DMS53 (cell line): ENCODE results near the gene PITPNM3.
"Not testable (repeated sequence)": the region's sequence is repeated elsewhere in the genome, so short reads cannot be mapped to it uniquely, and the experiment has no call there.

ENCODE experiments used
- DNase-seq: peaks from one replicate; lab custom pipeline; 2025; lab: John Stamatoyannopoulos, UW

Gene PITPNM3

DNA sequence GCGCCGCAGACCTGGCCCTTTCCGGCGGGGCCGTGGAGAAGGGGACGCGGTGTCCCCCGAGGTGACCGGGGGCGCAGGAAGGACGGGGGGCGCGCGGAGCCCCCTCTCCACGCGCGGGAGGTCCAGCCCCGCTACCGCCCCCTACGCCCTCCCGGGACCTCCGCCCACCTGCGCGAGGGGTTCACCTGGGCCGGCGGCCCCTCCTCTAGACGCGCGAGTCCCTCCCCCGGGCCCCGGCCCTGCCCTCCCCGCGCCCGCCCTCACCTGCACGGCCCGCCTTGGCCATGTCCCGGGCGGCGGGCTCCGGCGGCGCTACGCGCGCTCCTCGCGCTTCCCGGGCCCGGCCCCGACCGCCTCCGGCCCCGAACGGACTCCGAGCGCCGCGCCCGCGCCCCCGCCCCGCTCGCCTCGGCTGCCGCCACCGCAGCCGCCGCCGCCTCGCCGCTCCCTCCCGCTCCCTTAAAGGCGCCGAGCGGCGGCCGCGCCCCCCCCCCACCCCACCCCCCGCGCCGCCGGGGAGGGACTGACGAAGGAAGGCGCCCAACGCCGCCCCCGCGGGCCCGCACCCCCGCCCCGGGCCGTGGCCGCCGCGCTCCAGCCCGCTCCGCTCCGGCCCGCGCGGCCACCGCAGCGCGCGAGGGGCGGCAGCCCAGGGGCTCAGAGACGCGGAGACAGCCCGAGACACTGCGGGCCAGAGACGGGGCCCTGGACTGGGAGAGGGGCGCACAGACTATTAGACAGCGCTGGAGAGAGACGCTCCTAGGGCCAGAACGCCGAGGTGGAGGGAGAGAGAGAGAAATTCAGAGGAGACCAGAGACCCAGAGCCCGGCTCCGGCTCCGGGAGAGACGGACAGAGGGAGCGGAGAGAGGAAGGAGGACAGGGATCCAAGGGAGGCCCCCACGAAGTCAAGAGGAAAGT, at the start of gene PITPNM3:
Gene PITPNM3, minus strand, starts transcription at position 435 of the 919 bp plus-strand sequence. Its CDS starts 149 bp downstream, at position 286.
- peak; percentile 65 for DNase-seq

DNA sequence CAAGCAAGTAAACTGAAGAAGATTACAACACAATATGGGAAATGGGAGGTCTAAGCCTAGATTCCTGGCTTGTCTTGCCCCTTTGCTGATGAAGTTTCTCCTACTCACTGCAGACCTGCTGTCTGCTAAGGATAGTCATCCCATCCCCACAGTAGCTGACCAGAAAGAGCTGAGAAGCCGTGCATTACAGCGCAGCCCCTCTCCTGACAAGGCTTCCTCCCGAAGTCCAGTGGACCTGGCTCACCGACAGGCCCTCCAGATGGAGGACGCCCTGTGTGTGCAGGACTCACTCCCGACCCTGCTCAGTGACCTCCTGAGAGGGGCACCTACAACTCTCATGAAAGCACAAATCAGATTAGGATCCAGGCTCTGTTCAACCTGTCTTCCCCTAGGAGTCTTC, 48.8 kb upstream of the PITPNM3 start:
- DNase-seq: no peak

DNA sequence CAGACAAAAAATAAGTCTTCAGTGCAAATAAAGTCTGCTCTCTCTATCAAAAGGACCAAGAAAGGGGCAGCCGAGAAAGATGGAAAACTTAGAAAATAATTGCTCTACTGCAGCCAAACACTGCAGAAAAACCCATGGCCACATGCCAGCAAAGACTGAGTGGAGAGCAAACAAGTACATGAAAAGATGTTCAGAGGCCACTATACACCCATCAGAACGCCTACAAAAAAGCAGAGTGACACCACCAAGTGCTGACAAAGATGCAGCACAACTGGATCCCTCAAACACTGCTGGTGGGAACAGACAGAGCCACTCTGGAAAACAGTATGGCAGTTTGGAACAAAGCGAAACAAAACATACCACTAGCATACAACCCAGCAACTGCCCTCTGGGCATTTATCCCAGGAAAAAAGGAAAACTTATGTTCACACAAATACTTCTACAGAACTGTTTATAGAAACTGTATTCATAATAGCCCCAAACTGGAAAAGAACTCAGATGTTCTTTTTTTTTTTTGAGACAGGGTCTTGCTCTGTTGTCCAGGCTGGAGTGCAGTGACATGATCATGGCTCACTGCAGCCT, 47.5 kb upstream of the PITPNM3 start:
- peak; percentile 22 for DNase-seq

DNA sequence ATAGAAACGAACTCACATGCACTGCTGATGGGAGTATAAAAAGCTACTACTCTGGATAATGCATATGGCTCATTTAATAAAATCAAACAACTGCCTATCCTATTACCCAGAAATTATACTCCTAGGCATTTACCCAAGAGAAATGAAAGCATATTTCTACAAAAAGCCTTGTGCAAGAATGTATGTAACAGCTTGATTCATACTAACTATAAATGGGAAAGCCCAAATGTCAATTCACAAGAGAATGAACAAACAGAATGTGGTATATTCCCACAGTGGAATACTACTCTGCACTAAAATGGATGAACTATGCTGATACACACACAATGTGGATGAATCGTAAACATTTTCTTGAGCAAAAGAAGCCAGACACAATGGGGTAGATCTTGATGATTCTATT, 45.8 kb upstream of the PITPNM3 start:
- no peak for DNase-seq

DNA sequence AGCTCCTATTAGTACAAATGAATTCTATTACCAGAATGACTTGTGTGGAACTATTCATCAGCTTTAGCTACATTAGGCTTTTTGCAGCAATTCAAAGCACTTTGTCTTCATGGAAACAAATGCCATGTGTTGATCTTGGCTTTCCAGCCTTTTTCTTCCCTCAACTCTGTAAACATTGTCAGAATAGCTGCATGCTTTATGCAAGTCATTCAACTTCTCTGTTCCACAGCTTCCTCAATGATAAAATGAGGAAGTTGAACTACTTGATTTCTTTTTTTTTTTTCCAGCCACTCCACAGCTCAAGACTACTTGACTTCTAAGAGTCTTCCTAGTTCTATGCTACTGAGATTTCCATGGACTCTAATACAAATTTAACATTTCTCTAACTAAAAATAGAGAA, 43.0 kb upstream of the PITPNM3 start:
- DNase-seq: peak; percentile 55

DNA sequence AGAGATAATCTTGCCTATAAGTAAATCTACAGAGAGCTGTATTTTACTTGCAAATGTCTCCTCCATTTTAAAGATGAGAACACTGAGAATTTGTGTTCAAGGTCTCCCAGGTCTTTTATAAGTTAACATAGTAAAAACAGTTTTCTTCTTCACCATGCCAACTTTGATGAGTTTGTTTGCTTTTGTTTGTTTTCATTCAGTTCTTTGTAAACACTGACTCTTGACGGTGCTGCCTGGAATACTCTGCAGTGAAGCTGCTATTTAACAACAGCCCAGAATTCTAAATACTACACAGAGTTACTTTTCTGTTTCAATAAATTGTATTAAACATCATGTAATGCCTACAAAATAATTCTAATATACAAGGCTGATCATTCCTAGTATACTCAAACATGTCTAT, 41.4 kb upstream of the PITPNM3 start:
- DNase-seq: peak; percentile 44

DNA sequence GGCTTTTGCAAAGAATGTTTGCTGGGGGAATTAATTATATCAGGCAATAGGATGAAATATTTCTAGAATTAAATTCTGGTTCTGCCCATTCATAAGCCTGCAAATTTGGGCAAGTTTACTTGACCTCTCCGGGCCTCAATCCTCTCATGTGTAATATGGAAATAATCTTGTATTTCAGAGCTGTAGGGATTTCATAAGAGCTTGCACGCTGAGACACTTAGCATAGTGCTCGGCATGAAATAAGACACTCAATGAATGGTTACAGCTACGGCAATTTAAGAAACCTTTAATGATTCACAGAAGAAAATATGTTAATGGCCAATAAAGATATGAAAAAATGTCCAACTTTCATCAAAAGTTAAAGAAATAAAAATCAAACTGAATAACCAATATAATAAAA, 40.6 kb upstream of the PITPNM3 start:
- no peak for DNase-seq

DNA sequence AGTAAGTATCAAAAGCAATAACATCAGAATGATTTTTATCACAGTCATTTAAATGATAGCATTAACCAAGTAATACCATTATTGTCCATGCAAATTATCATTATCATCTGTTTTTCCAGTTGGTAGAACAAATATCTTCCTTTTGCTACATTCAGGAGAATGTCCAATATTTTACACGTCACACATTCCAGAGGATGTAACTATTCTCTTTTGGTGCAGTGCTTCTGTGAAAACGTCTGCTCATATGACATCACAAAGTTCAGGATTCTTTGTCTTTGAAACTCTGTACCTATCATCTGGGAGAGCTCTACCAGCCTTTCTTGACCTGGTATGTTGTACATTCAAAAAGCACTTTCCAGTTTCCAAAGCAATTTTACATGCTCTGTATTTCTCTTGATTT, 40.2 kb upstream of the PITPNM3 start:
- DNase-seq: no peak

DNA sequence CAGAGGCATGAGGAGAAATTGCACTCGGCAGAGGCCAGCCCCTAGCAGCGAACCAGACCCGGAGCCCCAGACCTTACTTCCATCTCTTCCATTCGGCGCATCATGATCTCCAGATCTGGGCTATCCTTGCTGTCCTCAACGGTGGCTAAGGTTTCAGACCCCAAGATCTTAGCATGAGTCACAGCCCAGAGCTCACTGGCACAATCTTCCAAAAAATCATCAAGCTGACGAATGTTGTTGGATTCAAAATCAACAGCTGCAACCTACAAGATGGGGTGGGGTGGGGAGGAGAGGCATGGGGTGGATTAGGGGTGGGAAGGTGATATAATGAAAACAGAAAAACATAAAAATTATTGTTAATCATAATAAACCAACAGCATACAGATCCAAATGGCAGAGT, 39.7 kb upstream of the PITPNM3 start:
- DNase-seq: no peak

DNA sequence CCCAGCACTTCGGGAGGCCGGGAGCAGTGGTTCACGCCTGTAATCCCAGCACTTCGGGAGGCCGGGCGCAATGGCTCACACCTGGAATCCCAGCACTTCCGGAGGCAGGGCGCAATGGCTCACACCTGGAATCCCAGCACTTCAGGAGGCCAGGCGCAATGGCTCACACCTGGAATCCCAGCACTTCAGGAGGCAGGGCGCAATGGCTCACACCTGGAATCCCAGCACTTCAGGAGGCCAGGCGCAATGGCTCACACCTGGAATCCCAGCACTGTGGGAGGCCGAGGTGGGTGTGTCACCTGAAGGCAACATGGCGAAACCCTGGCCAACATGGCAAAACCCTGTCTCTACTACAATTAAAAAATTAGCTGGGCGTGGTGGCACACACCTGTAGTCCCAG, 37.0 kb upstream of the PITPNM3 start:
- not testable (repeated sequence) for DNase-seq

DNA sequence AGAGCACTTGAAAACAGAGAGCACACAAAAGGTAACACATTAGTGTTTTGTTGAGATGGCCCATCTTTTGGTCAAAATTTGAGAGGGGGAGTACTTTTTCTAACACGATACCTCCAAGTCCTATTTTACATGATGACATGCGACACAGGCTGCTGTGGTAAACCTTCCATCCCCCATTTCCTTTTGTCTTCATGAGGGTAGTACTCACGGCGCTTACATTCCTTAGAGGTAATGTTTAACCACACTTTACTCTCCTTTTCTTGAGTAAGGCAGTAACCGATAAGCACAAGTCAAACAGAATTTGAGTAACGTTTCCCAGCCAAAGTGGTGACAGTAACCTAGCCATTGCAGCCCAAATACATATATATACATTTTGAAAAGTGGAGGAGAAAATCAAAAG, 35.8 kb upstream of the PITPNM3 start:
- DNase-seq: peak; percentile 74

DNA sequence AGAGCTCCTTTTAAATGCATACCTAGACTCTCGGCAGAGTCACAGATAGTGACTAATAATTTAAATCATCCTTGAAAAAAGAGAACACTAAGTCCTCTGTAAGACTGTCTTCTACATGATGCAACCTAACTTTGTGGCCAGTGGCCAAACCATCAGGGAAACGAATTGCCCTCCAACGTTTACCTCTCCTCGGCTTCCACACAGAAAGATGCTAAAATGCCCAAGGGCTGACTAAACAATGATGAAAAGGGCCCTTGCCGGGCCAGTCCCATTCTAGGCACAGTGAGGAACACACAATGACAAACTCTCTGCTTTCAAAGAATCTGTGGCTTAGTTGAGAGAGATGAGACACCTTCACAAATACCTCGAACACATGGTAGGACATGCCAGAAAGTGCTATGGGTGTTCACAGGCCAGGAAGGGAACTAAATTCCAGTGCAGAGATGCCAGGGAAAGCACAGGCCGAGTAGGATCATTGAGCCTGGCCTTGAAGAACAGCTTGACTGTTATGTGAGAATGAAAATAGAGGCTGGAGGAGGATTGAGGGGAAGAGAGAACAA, 35.3 kb upstream of the PITPNM3 start:
- DNase-seq: no peak

DNA sequence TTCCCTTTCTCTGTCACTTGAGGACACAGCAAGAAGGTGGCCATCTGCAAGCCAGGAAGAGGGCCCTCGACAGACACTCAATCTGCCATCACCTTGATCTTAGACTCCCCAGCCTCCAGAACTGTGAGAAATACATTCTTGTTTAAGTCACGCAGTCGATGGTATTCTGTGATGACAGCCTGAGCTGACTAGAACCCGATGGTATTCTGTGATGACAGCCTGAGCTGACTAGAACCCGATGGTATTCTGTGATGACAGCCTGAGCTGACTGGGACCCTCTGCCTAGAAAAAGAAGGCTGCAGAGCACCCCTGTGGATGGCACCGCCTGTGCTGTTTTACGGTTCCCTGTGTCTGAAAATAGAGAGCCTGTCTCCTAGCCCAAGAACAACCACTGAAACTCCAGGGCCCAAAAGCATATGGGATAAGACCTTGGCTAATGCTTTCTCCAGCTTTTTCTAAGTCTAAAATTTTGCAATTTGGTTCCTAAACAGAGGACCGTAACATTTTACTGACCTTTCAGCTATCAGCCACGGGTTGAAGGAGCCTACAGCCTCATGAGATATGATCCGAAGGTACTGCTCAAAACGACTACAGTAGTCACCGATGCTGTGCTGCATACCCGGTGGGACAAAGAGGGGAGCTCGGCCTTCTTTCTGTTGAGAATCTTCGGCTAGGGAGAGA, 33.1 kb upstream of the PITPNM3 start:
- DNase-seq: no peak

DNA sequence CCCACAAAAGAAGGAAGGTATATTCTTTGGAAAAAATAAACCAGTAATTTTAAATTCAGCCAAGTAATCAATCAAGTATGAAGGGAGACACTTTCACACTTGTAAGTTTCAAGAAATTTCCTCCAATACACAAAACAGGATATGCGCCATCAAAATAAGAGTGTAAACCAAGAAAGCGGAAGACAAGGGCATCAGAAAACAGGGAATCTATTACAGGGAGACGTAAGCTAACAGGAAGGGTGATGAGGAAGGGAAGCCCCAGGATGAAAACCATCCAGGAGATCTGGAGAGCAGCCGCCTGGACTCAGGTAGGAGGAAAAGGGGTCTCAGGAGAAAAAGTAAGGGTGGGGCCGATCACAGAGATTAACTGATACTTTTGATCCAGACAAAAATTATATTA, 31.8 kb upstream of the PITPNM3 start:
- no peak for DNase-seq

DNA sequence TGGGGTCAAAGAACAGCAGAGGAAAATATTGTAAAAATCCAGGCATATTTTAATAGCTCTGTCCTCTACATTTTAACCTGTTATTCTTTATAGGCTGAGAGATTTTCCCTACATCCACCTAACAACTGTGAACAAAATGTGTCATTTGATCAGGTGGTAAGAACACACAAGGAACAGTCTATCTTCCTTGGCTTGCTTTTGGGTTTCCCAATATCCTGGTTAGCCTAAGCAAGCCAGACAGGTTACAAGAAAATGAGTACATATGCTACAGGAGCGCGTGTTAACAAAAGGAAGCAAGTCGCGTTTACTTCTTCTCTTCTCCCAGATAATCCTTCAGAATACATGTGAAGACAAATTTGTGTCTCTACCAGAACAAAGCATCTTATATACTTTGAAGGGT, 31.0 kb upstream of the PITPNM3 start:
- no peak for DNase-seq

DNA sequence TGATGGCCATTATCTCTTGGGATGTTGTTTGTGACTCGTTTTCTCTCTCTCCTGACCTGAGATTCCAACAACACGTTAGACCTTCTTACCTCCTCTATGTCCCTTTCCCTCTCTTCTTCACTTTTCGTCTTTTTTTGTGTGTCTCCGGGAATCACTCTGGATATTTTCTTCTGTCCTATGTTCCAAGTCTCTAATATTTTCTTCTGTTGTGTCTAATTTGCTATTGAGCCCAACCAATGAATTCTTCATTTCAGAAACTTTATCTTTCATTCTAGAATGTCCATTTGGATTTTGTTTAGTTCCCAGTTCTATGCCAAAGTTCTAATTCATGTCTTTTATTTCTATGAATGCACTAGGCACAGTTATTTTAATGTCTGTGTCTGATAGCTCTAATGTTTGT, 27.1 kb upstream of the PITPNM3 start:
- DNase-seq: no peak

DNA sequence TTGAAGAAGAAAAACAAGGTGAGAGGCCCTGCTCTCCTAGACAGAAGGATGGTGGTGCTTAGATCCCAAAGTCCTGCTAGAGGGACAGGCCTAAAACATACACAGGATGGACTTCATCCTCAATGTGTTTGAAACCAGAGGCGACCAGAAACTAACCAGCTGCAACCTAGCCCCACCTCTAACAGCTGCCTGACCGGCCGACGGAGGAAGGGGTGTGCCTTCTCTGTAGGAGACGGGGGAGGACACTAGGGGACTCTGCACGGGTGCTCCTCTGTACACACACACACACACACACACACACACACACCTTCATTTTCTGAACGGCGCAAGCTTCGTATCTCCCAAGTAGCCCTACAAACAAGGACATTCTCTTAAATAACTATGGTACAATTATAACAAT, 24.3 kb upstream of the PITPNM3 start:
- DNase-seq: no peak

DNA sequence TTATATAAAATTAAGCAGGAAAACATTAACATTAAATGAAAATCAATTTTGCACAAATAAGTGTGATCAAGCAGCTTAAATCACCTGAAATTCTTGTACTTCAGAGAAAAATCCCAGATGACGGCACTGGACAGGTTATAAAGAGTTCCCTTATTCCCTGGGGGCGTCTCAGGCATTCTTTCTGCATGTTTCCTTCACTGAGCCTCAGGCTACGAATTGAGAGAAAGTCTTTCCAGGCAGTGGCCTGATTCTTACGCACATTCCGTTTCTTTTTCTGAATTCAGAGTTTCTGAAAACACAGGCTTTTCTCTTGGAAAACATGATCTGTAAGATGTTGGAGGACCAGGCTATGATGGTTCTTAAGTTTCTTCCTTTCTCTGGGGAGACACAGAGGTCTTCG, 22.1 kb upstream of the PITPNM3 start:
- no peak for DNase-seq

DNA sequence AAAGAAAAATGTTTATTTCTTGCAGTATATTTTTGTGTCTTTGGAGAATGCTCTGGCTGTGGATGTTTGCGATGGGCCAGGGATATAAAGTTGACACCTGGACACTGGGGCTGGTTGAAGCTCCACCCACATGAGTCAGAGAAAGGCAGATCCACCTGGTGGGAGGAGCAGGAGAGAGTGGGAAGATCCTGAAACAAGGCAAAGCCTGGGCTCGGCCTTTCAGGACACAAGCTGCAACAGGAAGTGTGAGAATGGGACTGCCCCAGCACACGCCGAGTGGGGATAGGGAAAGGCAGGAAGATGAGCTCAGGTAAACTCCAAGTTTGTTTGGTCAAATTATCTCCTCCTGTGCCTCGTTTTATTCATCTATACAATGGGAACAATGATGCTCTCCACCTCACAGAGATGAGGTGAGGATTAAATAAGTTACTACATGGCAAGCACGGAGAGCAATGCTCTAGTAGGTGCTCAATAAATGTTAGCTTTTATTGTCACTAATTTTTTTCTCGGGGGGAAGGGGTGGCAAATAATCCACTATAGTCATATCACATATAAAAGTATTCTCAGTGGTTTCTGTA, 21.4 kb upstream of the PITPNM3 start:
- peak; percentile 91 for DNase-seq

DNA sequence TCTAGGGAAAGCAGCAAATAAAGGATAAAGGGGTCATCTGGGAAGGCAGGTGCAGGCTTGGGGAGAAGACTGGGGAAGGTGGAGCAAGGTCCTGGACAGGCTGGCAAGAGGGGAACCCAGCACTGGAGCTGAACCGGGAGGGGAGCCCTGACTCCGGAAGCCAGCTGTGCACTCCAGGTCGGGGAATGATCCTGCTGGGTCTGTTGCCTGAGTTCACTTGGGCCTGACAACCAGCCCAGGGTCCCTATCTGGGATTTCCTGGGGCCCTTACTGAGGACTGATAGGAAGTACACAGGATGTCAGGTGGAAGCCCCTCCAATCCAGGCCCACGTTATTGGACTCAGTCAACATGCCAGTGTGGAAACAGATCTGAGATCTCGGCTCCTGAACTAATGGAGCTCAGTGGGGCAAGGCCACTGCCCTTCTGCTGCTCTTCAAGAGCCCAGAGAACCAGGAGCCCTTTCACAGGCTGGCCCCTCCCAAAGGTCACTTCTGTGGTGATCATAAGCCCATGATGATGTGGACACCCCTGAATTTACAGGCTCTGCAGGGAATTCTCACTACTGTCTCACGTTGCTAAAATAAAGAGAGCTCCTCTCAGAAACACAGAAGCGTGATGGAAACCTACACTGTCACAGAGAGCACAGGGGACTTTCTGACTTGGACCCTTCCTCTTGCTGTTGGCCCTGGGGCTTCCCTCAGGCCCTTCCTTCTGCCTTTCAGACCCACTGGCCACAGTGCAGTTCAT, 19.9 kb upstream of the PITPNM3 start:
- no peak for DNase-seq

DNA sequence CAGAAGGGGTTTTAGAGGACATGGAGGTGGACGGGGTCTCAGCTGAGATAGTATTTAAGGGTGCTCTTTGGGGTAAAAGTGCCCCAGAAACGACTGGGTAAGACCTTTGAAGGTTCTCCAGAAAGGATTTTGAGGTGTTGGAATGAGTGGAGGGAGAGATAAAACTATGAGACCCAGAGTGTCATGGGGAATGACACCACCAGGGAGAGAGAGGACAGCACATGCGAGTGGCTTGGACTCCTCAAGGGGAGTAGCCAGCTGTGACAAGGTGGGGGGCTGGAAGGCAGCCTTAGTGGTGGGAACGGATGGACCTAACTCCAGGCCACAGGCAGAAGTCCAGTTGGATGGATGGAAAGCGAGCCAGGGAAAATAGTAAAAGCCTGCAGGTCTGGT, 19.2 kb upstream of the PITPNM3 start:
- DNase-seq: no peak
